Mammary epithelial cell (primary cell): ENCODE measurements around the gene SEMA5A.

ENCODE experiments used
- CTCF ChIP-seq, 2 donors: IDR thresholded peaks in 1 of 2; conservative IDR thresholded peaks in 1 of 2; 2 replicates each; pipeline ENCODE4 v1.5.1; 2011 to 2012; ENCODE audit warnings: inconsistent platforms in 2 of 2, low read length in 2 of 2, mild to moderate bottlenecking in 2 of 2, control low read depth in 1 of 2, low read depth in 1 of 2; ENCODE audit not compliant: insufficient read depth in 1 of 2; ENCODE audit errors: extremely low read depth in 1 of 2
- EZH2 ChIP-seq: IDR thresholded peaks from 2 replicates; pipeline ENCODE4 v1.6.1; 2012; ENCODE audit warnings: low read length, inconsistent platforms, borderline replicate concordance

DNA sequence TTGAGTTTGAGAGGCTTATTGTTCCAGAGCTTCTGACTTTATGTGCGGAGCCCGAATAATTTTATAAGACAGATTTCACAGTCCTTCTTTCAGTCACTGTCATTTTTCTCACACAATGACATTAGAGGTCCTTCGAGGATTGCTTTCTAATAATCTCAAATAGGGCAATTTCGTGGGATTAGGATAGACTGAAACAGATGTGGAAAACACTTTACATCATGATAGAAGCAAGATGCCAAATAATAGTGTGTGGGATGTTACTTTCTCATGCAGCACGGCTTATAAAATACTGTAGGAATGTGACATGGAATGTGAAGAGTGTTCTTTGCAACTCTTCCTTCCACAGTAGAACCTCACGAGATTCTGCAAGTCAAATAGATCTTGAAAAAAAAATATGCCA lies 451.3 kb downstream of the SEMA5A start:
- no peak for TF ChIP-seq CTCF (conservative IDR thresholded peaks at IDR 0.05 in 1 of 2, IDR thresholded peaks at IDR 0.05 in 1 of 2; ENCODE audit: extremely low read depth in 1 of 2, insufficient read depth in 1 of 2, low read depth in 1 of 2, low read length in 2 of 2)
- TF ChIP-seq EZH2 = no peak
